GM19324 (cell line): Measurements from ENCODE around the gene ABL2.

Source experiments
- ATAC-seq: cut with Tn5 transposase; IDR thresholded peaks from one replicate; pipeline ENCODE4 v1.9.1; 2021; ENCODE audit warnings: mild to moderate bottlenecking, moderate library complexity; ENCODE audit not compliant: unreplicated experiment, low FRiP score

The ABL2 gene

GRCh38 chr1:179061360-179062282, 167.9 kb downstream of the ABL2 start:
- no peak for ATAC-seq

- no peak for ATAC-seq
These were observed 170.7 kb downstream of the ABL2 start for GRCh38 chr1:179058487-179059483.

GRCh38 chr1:179055937-179056336, 173.5 kb downstream of the ABL2 start:
- no peak for ATAC-seq

GRCh38 chr1:179053486-179053885, 176.0 kb downstream of the ABL2 start:
- no peak for ATAC-seq

- no peak for ATAC-seq
These were observed 176.7 kb downstream of the ABL2 start for GRCh38 chr1:179052776-179053175.
